Stimulated activated CD4-positive, alpha-beta T cell treated with anti-CD3 and anti-CD28 coated beads, Interleukin-15, amount 100 ng/mL, for 24 hours (primary cell): ENCODE results near the gene SSH2.
"Not testable (repeated sequence)": the region's sequence is repeated elsewhere in the genome, so short reads cannot be mapped to it uniquely, and the experiment has no call there.

Experiments used
- DNase-seq: peaks from one replicate; pipeline ENCODE4 v3.0.0-alpha.2; 2020

The SSH2 gene

GRCh38 chr17:29929533-29930408 is at the start of gene SSH2:
SSH2 (minus strand) TSS chr17:29930228; CDS start chr17:29930000, 228 bp downstream.
- peak; percentile 94 for DNase-seq

GRCh38 chr17:29977836-29978235 is 47.8 kb upstream of the SSH2 start:
- DNase-seq = no peak

DNA sequence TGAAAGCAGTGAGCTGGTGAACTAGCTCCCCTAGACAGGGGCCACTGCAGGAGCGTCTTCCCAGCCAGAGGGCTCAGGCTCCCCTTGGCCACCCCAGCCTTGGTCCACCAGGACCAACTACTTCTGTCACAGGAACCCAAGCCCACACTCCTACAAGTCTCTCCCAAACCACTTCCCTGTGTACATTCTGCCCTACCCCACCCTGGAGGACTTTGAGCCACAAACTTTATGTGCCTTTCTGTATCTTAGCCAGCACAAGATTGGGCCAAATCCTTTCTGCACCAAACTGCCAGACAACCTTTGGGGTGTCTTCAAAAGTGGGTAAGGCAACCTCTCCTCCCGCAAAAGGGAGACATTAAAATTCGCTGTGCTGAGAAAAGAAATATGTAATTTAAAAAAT is 43.0 kb upstream of the SSH2 start:
- no peak for DNase-seq

- no peak for DNase-seq
Observed at GRCh38 chr17:29972277-29972676, 42.2 kb upstream of the SSH2 start.

GRCh38 chr17:29968271-29968670 is 38.2 kb upstream of the SSH2 start:
- no peak for DNase-seq

DNA sequence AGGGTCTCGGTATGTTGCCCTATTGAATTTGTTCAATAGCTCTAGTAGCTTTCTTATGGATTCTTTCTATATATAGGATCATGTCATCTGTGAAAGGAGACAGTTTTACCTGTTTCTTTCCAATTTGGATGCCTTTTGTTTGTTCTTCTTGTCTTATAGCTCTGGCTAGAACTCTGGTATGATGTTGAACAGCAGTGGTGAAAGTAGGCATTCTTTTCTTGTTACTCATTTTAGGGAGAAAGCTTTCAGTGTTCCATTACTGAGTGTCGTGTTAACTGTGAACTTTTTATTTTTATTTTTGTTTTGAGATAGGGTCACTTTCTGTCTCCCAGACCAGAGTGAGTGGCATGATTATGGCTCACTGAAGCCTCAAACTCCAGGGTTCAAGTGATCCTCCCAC is 32.6 kb upstream of the SSH2 start:
- DNase-seq = no peak

- DNase-seq = no peak
Observed at GRCh38 chr17:29959658-29960337, 29.8 kb upstream of the SSH2 start.

DNA sequence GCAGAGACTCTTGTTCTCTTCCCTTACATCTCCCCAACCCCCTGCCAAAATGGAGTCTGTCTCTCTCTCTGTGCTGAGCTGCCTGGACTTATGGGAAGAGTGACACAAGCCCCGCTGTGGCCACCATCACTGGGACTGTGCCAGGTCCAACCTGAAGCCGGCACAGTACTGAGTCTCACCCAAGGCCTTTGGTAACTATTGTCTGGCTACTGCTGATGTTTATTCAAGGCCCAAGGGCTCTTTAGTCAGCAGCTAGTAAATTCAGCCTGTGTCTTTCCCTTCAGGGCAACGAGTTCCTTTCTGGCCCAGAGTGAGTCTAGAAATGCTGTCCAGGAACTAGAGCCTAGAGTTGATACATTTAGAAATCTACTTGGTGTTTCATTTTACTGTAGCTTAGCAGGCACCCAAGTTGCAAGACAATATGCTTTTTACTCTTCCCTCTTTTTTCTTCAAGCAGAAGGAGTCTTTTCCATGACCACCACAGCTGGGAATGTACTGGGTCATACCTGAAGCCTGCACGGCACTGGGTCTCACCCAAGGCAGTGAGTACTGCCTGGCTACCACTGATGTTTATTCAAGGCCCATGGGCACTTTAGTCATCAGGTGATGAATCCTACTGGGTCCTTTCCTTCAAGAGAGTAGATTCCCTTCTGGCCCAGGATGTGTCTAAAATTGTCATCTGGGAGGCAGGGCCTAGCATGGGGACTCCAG is 29.1 kb upstream of the SSH2 start:
- no peak for DNase-seq

DNA sequence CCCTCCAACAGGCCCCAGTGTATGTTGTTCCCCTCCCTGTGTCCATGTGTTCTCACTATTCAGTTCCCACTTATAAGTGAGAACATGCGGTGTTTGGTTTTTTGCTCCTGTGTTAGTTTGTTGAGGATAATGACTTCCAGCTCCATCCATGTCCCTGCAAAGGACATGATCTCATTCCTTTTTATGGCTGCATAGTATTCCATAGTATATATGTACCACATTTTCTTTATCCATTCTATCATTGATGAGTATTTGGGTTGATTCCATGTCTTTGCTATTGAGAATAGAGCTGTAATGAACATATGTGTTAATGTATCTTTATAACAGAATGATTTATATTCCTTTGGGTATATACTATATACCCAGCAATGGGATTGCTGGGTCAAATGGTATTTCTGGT is 27.5 kb upstream of the SSH2 start:
- not testable (repeated sequence) for DNase-seq

GRCh38 chr17:29956225-29956624 is 26.2 kb upstream of the SSH2 start:
- DNase-seq = no peak

GRCh38 chr17:29954405-29954804 is 24.4 kb upstream of the SSH2 start:
- no peak for DNase-seq

DNA sequence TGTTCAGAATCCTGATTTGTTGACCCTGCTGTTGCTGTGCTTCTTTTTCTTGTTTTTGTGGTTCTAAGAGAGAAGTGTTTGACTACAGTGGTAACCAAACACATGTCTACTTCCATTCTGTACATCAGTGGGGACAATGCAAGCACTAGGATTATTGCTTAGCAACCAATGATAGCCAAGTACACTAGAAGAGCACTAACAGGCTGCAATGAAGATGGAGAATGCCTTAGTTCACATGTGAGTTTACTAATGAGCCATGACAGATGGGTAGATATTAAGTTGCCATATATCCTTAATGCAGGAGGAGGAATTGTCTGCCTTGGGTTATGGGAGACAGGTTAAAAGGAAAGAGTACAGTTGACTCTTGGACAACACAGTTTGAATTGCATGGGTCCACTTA is 19.7 kb upstream of the SSH2 start:
- DNase-seq = no peak

DNA sequence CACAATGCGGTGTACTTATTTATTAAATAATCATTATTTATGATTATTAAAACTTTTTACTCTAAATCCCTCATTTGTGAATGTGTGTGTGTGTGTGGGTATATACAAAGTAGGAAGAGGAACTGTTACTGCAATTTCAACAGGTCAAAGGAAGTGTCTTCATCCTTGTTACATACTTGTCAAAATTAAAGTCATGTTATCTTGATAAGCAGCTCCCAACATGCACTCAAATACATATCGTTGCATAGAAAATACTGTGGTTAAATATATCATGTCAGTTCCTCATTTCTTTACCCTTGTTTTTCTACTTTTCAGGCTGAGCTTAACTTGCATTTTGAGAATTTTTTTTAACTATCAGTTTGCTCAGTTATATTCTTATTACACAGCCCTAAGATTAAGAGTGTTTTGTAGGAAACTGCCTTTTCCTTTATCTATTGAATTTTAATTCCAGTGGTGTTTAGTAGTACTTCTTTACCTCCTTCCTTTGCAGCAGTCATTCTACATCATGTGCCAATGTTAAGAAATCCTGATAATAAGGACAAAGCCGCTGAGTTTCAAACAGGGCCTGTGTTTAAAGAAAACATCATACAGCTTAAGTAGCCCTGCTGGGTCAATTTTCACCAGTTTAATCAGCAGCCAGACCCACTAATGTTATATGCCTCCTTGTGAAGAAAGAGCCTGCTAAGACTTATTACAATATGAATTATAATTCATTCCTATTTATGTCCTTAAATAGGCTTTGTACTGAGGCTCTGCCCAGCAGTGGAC is 18.6 kb upstream of the SSH2 start:
- no peak for DNase-seq

- DNase-seq = no peak
Observed at GRCh38 chr17:29945281-29945680, 15.3 kb upstream of the SSH2 start.

GRCh38 chr17:29941334-29941733 is 11.3 kb upstream of the SSH2 start, which contains the start of gene EFCAB5:
EFCAB5 (plus strand) TSS chr17:29941634; CDS start chr17:29941797, 163 bp downstream.
- no peak for DNase-seq

DNA sequence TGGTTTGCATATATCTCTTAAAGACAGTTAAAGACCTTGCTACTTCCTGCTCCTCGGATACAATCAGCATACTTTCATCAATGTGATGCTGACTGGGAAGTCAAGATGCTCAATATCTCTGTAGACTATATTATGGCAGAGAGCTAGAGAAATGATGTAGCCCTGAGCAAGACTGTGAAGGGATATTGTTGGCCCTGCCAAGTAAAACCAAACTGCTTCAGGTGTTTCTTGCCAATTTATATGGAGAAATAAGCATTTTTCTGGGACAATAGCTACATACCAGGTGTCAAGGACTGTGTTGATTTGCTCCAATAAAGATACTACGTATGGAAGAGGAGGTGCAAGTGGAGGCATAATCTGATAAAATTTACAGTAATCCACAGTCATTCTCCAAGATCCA is 6.7 kb upstream of the SSH2 start:
- no peak for DNase-seq

DNA sequence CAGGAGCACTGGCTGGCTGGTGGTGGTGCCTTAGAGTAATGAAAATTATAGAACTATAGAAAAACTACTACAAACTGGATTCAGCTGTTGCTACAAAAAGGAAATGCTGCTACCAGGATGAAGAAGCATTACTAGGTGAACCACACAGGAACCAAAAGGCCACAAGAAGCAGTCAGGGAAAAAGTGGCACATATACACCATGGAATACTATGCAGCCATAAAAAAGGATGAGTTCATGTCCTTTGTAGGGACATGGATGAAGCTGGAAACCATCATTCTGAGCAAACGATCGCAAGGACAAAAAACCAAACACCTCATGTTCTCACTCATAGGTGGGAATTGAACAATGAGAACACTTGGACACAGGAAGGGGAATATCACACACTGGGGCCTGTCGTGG is 5.9 kb upstream of the SSH2 start:
- not testable (repeated sequence) for DNase-seq

GRCh38 chr17:29933379-29933778 is 3.4 kb upstream of the SSH2 start:
- DNase-seq = no peak

GRCh38 chr17:29931231-29931932 is 1.4 kb upstream of the SSH2 start:
- peak; percentile 70 for DNase-seq

DNA sequence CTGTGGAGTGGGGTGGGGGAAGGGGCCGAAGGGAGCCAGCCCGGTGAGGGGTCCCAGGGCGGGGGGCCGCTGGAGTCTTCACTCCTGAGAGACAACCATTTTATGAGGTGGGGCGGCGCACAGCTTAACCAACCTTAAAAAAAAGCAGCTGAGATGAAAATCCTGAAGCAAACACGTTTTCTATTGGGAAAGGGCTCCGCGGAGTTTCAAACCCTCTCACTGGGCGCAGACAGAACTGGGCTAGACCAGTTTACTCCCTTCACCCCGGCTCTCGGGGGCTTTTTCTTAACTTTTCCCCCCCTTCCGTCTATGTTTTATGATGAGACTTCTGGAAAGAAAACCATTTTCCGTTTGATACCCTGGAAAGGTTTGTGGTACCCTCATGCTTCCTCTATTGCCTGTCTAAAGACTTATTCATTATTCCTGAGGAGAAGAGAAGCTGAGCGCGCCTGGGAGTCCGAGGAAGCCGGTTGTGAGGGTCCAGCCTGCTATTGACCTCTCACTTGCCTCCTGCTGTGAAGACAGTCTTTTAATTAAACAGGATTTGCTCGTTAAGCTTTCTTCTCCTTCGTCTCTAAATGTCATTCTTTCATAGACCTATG is 482 bp upstream of the SSH2 start:
- DNase-seq = peak; percentile 5

GRCh38 chr17:29929006-29929532 is 959 bp downstream of the SSH2 start:
- peak; percentile 43 for DNase-seq
